SJCRH30 (cell line): ENCODE measurements around the gene DRC3. TPM values are rescaled to one million over a fixed set of nuclear protein-coding genes. Genes with fewer than 3 reads are reported as not detected.
"Not testable (repeated sequence)": the region's sequence is repeated elsewhere in the genome, so short reads cannot be mapped to it uniquely, and the experiment has no call there.

Experiments
- DNase-seq, 2 experiments: peaks; one replicate each; pipeline ENCODE4 v3.0.0-alpha.2; 2015 to 2020
- H3K27ac ChIP-seq: fragments of 250-450 bp; sonication (Bioruptor Pico); 2 replicates; pipeline ENCODE4 v1.5.1; 2020; ENCODE audit warnings: mild to moderate bottlenecking, moderate library complexity
- H3K27me3 ChIP-seq: fragments of 250-450 bp; sonication (Bioruptor Pico); 2 replicates; pipeline ENCODE4 v1.5.1; 2020; ENCODE audit warnings: mild to moderate bottlenecking, moderate library complexity
- H3K36me3 ChIP-seq: fragments of 250-450 bp; sonication (Bioruptor Pico); 2 replicates; pipeline ENCODE4 v1.5.1; 2020; ENCODE audit warnings: mild to moderate bottlenecking, moderate library complexity
- H3K4me1 ChIP-seq: fragments of 250-450 bp; sonication (Bioruptor Pico); 2 replicates; pipeline ENCODE4 v1.5.1; 2020; ENCODE audit warnings: mild to moderate bottlenecking, moderate library complexity
- H3K4me3 ChIP-seq: fragments of 250-450 bp; sonication (Bioruptor Pico); 2 replicates; pipeline ENCODE4 v1.5.1; 2020; ENCODE audit warnings: mild to moderate bottlenecking, moderate library complexity
- H3K9me3 ChIP-seq: fragments of 250-450 bp; sonication (Bioruptor Pico); replicated peaks from 2 replicates; pipeline ENCODE4 v1.5.1; 2020; ENCODE audit warnings: mild to moderate bottlenecking, moderate library complexity
- total RNA-seq: library from RNA; depleted of rRNA; stranded (reverse); fragments of >200 nt; shearing (Covaris generic); gene quantifications from 2 replicates; pipeline ENCODE4 v1.2.3, GENCODE V29; 2014

The DRC3 gene
- total RNA-seq, 1 experiment from 2014 or later, result 0.89 TPM

- peaks cover 73% of the 10 kb centered on the region for H3K4me1 ChIP-seq
- no peaks in the 10 kb centered on the region for H3K9me3 ChIP-seq
- no peak overlapping the region for H3K4me3 ChIP-seq
- no peak for DNase-seq
- H3K27ac ChIP-seq, result no peak overlapping the region
- no peaks in the 10 kb centered on the region for H3K27me3 ChIP-seq
- H3K36me3 ChIP-seq, result no peaks in the 10 kb centered on the region
Measured at GRCh38 chr17:17937201-17937853, 35.3 kb upstream of the DRC3 start.

GRCh38 chr17:17937958-17938357 lies 34.7 kb upstream of the DRC3 start:
- H3K27ac ChIP-seq, result no peak overlapping the region
- no peaks in the 10 kb centered on the region for H3K36me3 ChIP-seq
- no peak for DNase-seq
- H3K4me1 ChIP-seq, result peaks cover 79% of the 10 kb centered on the region
- H3K27me3 ChIP-seq, result no peaks in the 10 kb centered on the region
- no peak overlapping the region for H3K4me3 ChIP-seq
- H3K9me3 ChIP-seq, result no peaks in the 10 kb centered on the region

- Histone ChIP-seq H3K36me3 (no peaks in the 10 kb centered on the region), H3K27ac (no peak overlapping the region), H3K4me1 (peaks cover 82% of the 10 kb centered on the region), H3K9me3 (no peaks in the 10 kb centered on the region), H3K4me3 (no peak overlapping the region), H3K27me3 (no peaks in the 10 kb centered on the region)
- no peak for DNase-seq
Measured at GRCh38 chr17:17938388-17939107, 34.1 kb upstream of the DRC3 start.

GRCh38 chr17:17939941-17940340 lies 32.7 kb upstream of the DRC3 start:
- Histone ChIP-seq H3K4me1 (peaks cover 76% of the 10 kb centered on the region), H3K27ac (peak overlapping the region; percentile 30; the same call in 1 of the 2 replicates)
- H3K4me3 ChIP-seq, H3K9me3 ChIP-seq, H3K36me3 ChIP-seq, H3K27me3 ChIP-seq: not testable (repeated sequence)
- peak in 1 of 2 experiments; percentile 51 for DNase-seq

GRCh38 chr17:17940441-17940911 lies 32.2 kb upstream of the DRC3 start:
- DNase-seq, result peak; percentile 83 to 90
- H3K27me3 ChIP-seq, result no peaks in the 10 kb centered on the region
- peak overlapping the region; percentile 30 for H3K27ac ChIP-seq
- H3K4me1 ChIP-seq, result peaks cover 76% of the 10 kb centered on the region
- no peaks in the 10 kb centered on the region for H3K36me3 ChIP-seq
- H3K4me3 ChIP-seq, result no peak overlapping the region
- H3K9me3 ChIP-seq, result no peaks in the 10 kb centered on the region

GRCh38 chr17:17941015-17941414 lies 31.6 kb upstream of the DRC3 start:
- H3K9me3 ChIP-seq, result no peaks in the 10 kb centered on the region
- no peaks in the 10 kb centered on the region for H3K36me3 ChIP-seq
- H3K4me1 ChIP-seq, result peaks cover 71% of the 10 kb centered on the region
- H3K27me3 ChIP-seq, result no peaks in the 10 kb centered on the region
- H3K4me3 ChIP-seq, result no peak overlapping the region
- peak; percentile 64 to 65 for DNase-seq
- H3K27ac ChIP-seq, result peak overlapping the region; percentile 30

- no peak overlapping the region for H3K4me3 ChIP-seq
- H3K9me3 ChIP-seq, result no peaks in the 10 kb centered on the region
- no peaks in the 10 kb centered on the region for H3K27me3 ChIP-seq
- H3K36me3 ChIP-seq, result no peaks in the 10 kb centered on the region
- peaks cover 58% of the 10 kb centered on the region for H3K4me1 ChIP-seq
- no peak overlapping the region for H3K27ac ChIP-seq
- DNase-seq, result no peak
Measured at GRCh38 chr17:17942846-17943245, 29.8 kb upstream of the DRC3 start.

- no peaks in the 10 kb centered on the region for H3K9me3 ChIP-seq
- no peaks in the 10 kb centered on the region for H3K27me3 ChIP-seq
- no peak overlapping the region for H3K27ac ChIP-seq
- no peak overlapping the region for H3K4me3 ChIP-seq
- no peaks in the 10 kb centered on the region for H3K36me3 ChIP-seq
- peaks cover 58% of the 10 kb centered on the region for H3K4me1 ChIP-seq
- DNase-seq, result no peak
Measured at GRCh38 chr17:17943281-17943984, 29.2 kb upstream of the DRC3 start.

- no peak overlapping the region for H3K27ac ChIP-seq
Measured at GRCh38 chr17:17944242-17944641, 28.4 kb upstream of the DRC3 start.

GRCh38 chr17:17944743-17945142 lies 27.9 kb upstream of the DRC3 start:
- Histone ChIP-seq H3K27me3 (no peaks in the 10 kb centered on the region), H3K27ac (no peak overlapping the region), H3K4me3 (no peak overlapping the region), H3K9me3 (no peaks in the 10 kb centered on the region), H3K4me1 (peaks cover 50% of the 10 kb centered on the region), H3K36me3 (no peaks in the 10 kb centered on the region)
- peak in 1 of 2 experiments; percentile 49 for DNase-seq

More at GRCh38 chr17:17944242-17944641, 28.4 kb upstream of the DRC3 start:
- Histone ChIP-seq H3K27me3 (no peaks in the 10 kb centered on the region), H3K36me3 (no peaks in the 10 kb centered on the region), H3K4me3 (no peak overlapping the region), H3K4me1 (peaks cover 54% of the 10 kb centered on the region), H3K9me3 (no peaks in the 10 kb centered on the region)
- DNase-seq, result no peak

- DNase-seq, result no peak
- Histone ChIP-seq H3K4me3 (no peak overlapping the region), H3K9me3 (no peaks in the 10 kb centered on the region), H3K27ac (no peak overlapping the region), H3K36me3 (no peaks in the 10 kb centered on the region), H3K27me3 (no peaks in the 10 kb centered on the region), H3K4me1 (peaks cover 38% of the 10 kb centered on the region)
Measured at GRCh38 chr17:17946093-17946492, 26.6 kb upstream of the DRC3 start.

GRCh38 chr17:17947309-17947708 lies 25.4 kb upstream of the DRC3 start:
- no peak overlapping the region for H3K4me3 ChIP-seq
- no peaks in the 10 kb centered on the region for H3K9me3 ChIP-seq
- no peak for DNase-seq
- H3K27me3 ChIP-seq, result no peaks in the 10 kb centered on the region
- H3K27ac ChIP-seq, result no peak overlapping the region
- H3K36me3 ChIP-seq, result no peaks in the 10 kb centered on the region
- H3K4me1 ChIP-seq, result peaks cover 26% of the 10 kb centered on the region

GRCh38 chr17:17947966-17948365 lies 24.7 kb upstream of the DRC3 start:
- H3K36me3 ChIP-seq, result no peaks in the 10 kb centered on the region
- no peaks in the 10 kb centered on the region for H3K27me3 ChIP-seq
- H3K27ac ChIP-seq, result no peak overlapping the region
- peaks cover 20% of the 10 kb centered on the region for H3K4me1 ChIP-seq
- DNase-seq, result no peak
- no peaks in the 10 kb centered on the region for H3K9me3 ChIP-seq
- no peak overlapping the region for H3K4me3 ChIP-seq

GRCh38 chr17:17950347-17950746 lies 22.3 kb upstream of the DRC3 start:
- Histone ChIP-seq H3K9me3 (no peaks in the 10 kb centered on the region), H3K4me1 (peaks cover 2% of the 10 kb centered on the region), H3K27ac (no peak overlapping the region), H3K36me3 (no peaks in the 10 kb centered on the region), H3K4me3 (no peak overlapping the region), H3K27me3 (no peaks in the 10 kb centered on the region)
- DNase-seq, result no peak

- Histone ChIP-seq H3K36me3 (no peaks in the 10 kb centered on the region), H3K9me3 (no peaks in the 10 kb centered on the region), H3K4me3 (no peak overlapping the region), H3K4me1 (no peaks in the 10 kb centered on the region), H3K27ac (no peak overlapping the region), H3K27me3 (no peaks in the 10 kb centered on the region)
- no peak for DNase-seq
Measured at GRCh38 chr17:17950806-17951205, 21.9 kb upstream of the DRC3 start.
